Fibroblast of the aortic adventitia (primary cell): ENCODE data around the gene RHEBL1. TPM values are rescaled to one million over a fixed set of nuclear protein-coding genes. Genes with fewer than 3 reads are reported as not detected.

Experiments used
- DNase-seq: peaks from one replicate; pipeline ENCODE4 v3.0.0-alpha.2; 2010; ENCODE audit warnings: low read depth
- H3K4me3 ChIP-seq: 2 replicates; pipeline ENCODE4 v1.5.1; 2011; ENCODE audit warnings: low read depth, mild to moderate bottlenecking, control low read depth, low read length, moderate library complexity
- total RNA-seq: library from RNA; depleted of rRNA; stranded (reverse); fragments of >200 nt; gene quantifications from 2 replicates; pipeline ENCODE4 v1.2.3, GENCODE V29; 2012; ENCODE audit warnings: low replicate concordance
- TF ChIP-seq, protein P1 (sequence below): IDR thresholded peaks from 2 replicates; pipeline ENCODE4 v1.5.1; 2011; ENCODE audit warnings: mild to moderate bottlenecking, low read length, control low read depth, inconsistent platforms; ENCODE audit not compliant: insufficient read depth

The RHEBL1 gene
- total RNA-seq, 1 donor = 0.54 TPM

DNA sequence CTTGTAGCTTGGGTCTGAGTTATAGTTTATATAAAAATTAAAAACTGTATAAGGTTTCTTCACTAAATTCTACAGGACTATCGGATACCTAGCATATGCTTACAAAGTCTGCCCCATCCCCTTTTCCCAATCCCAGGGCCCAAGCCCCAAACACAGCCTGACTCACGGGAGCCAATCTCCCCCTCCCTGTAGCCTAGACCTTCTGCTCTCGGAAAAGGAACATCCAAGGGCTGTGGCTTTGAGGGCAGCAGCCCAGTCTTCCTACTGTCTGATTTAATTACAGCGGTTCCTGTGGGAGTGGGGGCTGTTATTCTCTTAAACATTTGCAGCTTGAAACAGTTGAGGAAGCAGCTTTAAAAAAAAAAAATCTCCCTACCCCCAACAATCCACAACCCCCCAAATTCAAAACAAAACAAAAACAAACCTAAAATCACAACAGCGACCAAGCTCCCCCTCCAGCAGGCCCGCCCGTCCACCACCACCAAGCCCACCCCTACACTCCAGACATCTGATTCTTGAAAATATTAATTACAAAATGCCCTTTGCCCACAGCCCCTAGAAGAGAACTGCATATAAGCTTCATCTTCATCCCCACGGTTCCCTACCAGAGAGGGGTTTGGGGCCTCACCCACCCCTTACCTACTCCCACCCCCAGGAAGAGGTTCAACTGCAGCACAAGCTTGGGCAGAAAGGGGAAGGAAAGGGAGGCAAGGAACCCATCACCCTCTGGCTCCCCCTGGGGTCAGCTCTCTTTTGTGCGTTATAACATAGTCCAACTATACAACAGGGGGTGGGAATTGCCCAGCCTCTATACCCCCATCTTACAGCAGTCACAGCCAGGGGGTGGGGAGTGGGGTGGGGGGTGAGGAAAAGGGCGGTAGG lies 50.1 kb downstream of the RHEBL1 start:
- peak; percentile 35 for DNase-seq
- TF ChIP-seq, protein P1, sequence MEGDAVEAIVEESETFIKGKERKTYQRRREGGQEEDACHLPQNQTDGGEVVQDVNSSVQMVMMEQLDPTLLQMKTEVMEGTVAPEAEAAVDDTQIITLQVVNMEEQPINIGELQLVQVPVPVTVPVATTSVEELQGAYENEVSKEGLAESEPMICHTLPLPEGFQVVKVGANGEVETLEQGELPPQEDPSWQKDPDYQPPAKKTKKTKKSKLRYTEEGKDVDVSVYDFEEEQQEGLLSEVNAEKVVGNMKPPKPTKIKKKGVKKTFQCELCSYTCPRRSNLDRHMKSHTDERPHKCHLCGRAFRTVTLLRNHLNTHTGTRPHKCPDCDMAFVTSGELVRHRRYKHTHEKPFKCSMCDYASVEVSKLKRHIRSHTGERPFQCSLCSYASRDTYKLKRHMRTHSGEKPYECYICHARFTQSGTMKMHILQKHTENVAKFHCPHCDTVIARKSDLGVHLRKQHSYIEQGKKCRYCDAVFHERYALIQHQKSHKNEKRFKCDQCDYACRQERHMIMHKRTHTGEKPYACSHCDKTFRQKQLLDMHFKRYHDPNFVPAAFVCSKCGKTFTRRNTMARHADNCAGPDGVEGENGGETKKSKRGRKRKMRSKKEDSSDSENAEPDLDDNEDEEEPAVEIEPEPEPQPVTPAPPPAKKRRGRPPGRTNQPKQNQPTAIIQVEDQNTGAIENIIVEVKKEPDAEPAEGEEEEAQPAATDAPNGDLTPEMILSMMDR = peak; percentile 49
- no peak overlapping the region for H3K4me3 ChIP-seq

GRCh38 chr12:49019120-49019430 lies 50.7 kb downstream of the RHEBL1 start:
- no peak for DNase-seq
- peak overlapping the region; percentile 74 for H3K4me3 ChIP-seq
- TF ChIP-seq, protein P1 = no peak

DNA sequence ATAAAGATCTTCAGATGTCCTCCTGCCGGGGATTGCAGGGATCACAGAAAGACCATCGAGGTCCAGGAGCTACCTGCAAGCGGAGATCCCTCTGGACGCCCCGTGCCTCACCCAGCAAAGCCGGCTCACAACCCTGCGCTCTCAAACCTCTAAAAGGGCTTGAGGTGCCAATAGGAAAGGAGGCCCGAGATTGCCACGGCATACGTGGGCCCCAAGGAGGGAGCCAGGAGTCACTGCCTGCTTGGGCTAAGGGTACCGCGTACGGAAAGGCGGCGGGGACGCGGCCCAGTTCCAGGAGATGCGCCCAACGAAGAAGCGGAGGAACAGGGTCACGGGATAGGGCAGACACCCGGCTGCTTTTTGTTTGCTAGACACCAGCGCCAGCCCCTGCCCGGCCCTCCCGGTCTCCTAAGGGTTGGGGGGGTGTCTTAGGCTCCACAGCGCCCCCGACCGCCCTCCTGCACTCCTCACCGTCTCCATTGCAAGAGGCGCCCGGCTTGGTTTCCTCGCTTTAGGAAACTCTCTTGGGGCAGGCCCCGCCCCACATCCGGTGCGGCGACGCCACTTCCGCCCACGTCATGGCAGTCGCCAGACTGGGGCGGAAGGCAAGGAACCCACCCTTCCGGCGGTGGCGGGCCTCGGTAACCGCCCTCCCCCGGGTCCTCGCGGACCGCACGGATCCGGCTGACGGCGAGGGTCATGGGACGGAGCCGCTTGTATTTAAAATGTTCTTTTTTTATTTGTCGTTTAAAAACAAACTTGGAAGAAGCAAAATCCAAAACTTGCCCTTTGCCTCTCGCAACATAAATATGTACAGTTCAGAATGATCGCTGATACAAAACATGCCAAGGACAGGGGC lies 51.3 kb downstream of the RHEBL1 start, which contains the start of gene PRKAG1:
PRKAG1 (minus strand) TSS at position 516 of the 859 bp plus-strand sequence; CDS start at position 480, 36 bp downstream.
- DNase-seq = peak; percentile 96
- peak within 1 kb of the TSS; percentile 97 for H3K4me3 ChIP-seq

DNA sequence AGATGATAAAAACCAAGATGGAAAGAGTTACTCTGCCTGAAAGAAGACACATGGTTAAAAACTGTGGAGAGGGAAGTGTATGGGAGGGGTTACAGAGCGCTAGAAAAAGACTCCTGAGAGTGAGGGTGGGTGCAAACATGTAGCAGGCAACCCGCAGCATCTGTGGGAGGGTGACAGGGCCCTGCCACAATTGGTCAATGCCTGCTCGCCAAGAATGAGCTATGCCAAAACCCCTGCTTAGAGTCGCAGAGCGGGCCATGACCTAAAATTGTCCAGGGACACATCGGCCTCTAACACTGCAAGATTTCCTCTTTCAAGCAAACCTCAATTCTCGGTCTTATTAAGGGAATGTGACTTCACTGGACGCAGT lies 51.9 kb downstream of the RHEBL1 start:
- TF ChIP-seq, protein P1 = no peak
- DNase-seq = no peak
- peak overlapping the region; percentile 97 for H3K4me3 ChIP-seq

More for the DNA sequence above, 51.3 kb downstream of the RHEBL1 start, which contains the start of gene PRKAG1:
- TF ChIP-seq, protein P1 = peak; percentile 64

- TF ChIP-seq, protein P1 = no peak
- H3K4me3 ChIP-seq = no peak overlapping the region
These were observed 54.6 kb downstream of the RHEBL1 start for GRCh38 chr12:49015196-49015595.

More at GRCh38 chr12:49015196-49015595, 54.6 kb downstream of the RHEBL1 start:
- no peak for DNase-seq

Other genes with a start within 250 kb of the RHEBL1 start
- gene DDX23, start 217.8 kb downstream of the RHEBL1 start, total RNA-seq = 54.1 and 151 TPM in 2 replicates
- gene RND1, start 204.1 kb downstream of the RHEBL1 start, total RNA-seq = 0.72 TPM in 1 of 2 replicates, not detected in the other
- 4.8 and 23.8 TPM in 2 replicates for gene FKBP11, start 144.5 kb downstream of the RHEBL1 start, total RNA-seq
- 39.7 and 65.3 TPM in 2 replicates for gene ARF3, start 112.5 kb downstream of the RHEBL1 start, total RNA-seq
- gene WNT10B, start 98.2 kb downstream of the RHEBL1 start, total RNA-seq = 0.18 and 0.98 TPM in 2 replicates
- not detected in 2 replicates for gene WNT1, start 91.7 kb downstream of the RHEBL1 start, total RNA-seq
- 0.08 and 0.09 TPM in 2 replicates for gene DDN, start 70.6 kb downstream of the RHEBL1 start, total RNA-seq
- gene PRKAG1, start 51.2 kb downstream of the RHEBL1 start, total RNA-seq = 52.4 and 95.9 TPM in 2 replicates
- gene KMT2D, start 9.2 kb downstream of the RHEBL1 start, total RNA-seq = 22.6 and 23.8 TPM in 2 replicates
- gene DHH, start 24.8 kb upstream of the RHEBL1 start, total RNA-seq = 0.41 TPM in 1 of 2 replicates, not detected in the other
- gene LMBR1L, start 40.9 kb upstream of the RHEBL1 start, total RNA-seq = 20.2 and 57.3 TPM in 2 replicates
- gene TUBA1B, start 61.4 kb upstream of the RHEBL1 start, total RNA-seq = 159 and 2,451 TPM in 2 replicates
- 320 and 961 TPM in 2 replicates for gene TUBA1A, start 119.1 kb upstream of the RHEBL1 start, total RNA-seq
- 54.7 and 839 TPM in 2 replicates for gene TUBA1C, start 195.1 kb upstream of the RHEBL1 start, total RNA-seq
- 0.18 and 0.33 TPM in 2 replicates for gene PRPH, start 225.2 kb upstream of the RHEBL1 start, total RNA-seq